ENCODE results near the gene ING3.

DNA sequence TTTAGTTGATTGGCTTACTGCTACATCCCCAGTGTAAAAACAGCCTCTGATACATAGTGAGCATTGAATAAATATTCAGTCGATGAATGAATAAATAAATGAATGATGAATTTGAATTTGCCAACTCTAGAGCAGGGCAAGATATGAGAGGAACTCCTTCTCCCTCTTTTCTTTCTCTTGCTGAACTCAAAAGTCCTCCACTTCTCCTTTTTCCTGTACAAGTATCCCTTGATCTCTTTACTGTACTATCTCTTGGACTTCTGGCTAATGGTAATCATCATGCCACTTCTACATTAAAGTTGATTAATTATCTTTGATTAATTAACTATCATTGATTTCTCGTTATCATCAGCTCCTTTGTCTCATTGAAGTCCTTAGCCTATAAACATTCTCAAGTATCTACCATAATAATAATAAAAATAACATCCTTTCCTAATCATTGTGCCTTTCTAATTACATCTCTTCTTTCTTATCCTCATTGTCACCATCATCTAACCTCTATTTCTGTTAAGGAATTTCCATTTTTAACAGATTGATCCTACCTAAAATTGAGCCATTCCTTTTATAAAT lies 48.5 kb downstream of the ING3 start:
- TF ChIP-seq EP300 (IDR thresholded peaks at IDR 0.05) = no peak
- TF ChIP-seq, protein P1, sequence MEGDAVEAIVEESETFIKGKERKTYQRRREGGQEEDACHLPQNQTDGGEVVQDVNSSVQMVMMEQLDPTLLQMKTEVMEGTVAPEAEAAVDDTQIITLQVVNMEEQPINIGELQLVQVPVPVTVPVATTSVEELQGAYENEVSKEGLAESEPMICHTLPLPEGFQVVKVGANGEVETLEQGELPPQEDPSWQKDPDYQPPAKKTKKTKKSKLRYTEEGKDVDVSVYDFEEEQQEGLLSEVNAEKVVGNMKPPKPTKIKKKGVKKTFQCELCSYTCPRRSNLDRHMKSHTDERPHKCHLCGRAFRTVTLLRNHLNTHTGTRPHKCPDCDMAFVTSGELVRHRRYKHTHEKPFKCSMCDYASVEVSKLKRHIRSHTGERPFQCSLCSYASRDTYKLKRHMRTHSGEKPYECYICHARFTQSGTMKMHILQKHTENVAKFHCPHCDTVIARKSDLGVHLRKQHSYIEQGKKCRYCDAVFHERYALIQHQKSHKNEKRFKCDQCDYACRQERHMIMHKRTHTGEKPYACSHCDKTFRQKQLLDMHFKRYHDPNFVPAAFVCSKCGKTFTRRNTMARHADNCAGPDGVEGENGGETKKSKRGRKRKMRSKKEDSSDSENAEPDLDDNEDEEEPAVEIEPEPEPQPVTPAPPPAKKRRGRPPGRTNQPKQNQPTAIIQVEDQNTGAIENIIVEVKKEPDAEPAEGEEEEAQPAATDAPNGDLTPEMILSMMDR (IDR thresholded peaks at IDR 0.05) = no peak

Measured in esophagus muscularis mucosa (tissue), 3 donors.